Adrenal gland (tissue), 5 donors: ENCODE measurements around the gene LSM2.

ENCODE experiments used
- POLR2A ChIP-seq, 2 donors: fragments of 450-650 bp; IDR thresholded peaks; one replicate each; pipeline ENCODE4 v1.6.1; 2017; ENCODE audit warnings: antibody characterized with exemption in 2 of 2, mild to moderate bottlenecking in 2 of 2, moderate library complexity in 1 of 2
- TF ChIP-seq, protein P1 (sequence below), 6 experiments: fragments of 450-650 bp in 4 of 6; fragments of 200-600 bp in 2 of 6; sonication (generic) in 1 of 6; IDR thresholded peaks; 1 replicate in 5 of 6; 2 replicates in 1 of 6; pipeline versions ENCODE4 v1.5.1 to v1.8.0; 2016 to 2021; ENCODE audit warnings: antibody characterized with exemption in 6 of 6, mild to moderate bottlenecking in 2 of 6, moderate library complexity in 1 of 6
- donor health status: DM: no; HTN: no; CAD: no.

DNA sequence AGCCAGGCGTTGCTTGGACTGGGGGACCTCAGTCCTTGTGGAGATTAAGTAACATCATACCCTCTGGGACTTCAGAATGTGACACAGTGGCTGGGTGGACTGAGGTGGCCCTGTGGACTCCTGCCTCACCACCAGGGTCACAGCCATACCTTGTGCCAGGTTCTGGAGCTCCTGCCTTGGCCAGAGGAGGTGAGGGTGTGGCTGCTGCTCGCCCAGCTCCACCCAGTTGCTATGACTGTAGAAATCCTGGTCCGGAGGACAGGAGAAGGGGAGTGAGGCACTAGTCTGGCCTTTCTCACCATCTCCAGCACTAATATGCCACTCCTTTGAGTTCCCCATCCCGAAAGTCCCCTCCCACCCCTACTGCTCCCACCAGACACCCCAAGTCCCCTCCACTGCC lies 31.6 kb downstream of the LSM2 start:
- TF ChIP-seq, protein P1, sequence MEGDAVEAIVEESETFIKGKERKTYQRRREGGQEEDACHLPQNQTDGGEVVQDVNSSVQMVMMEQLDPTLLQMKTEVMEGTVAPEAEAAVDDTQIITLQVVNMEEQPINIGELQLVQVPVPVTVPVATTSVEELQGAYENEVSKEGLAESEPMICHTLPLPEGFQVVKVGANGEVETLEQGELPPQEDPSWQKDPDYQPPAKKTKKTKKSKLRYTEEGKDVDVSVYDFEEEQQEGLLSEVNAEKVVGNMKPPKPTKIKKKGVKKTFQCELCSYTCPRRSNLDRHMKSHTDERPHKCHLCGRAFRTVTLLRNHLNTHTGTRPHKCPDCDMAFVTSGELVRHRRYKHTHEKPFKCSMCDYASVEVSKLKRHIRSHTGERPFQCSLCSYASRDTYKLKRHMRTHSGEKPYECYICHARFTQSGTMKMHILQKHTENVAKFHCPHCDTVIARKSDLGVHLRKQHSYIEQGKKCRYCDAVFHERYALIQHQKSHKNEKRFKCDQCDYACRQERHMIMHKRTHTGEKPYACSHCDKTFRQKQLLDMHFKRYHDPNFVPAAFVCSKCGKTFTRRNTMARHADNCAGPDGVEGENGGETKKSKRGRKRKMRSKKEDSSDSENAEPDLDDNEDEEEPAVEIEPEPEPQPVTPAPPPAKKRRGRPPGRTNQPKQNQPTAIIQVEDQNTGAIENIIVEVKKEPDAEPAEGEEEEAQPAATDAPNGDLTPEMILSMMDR (IDR thresholded peaks at IDR 0.05), result no peak
- no peak for TF ChIP-seq POLR2A (IDR thresholded peaks at IDR 0.05)
